NCI-H1105 (cell line): Measurements from ENCODE around the gene PPP1R12A.

Source experiments
- DNase-seq: peaks from one replicate; lab custom pipeline; 2025; lab: John Stamatoyannopoulos, UW

PPP1R12A gene

DNA sequence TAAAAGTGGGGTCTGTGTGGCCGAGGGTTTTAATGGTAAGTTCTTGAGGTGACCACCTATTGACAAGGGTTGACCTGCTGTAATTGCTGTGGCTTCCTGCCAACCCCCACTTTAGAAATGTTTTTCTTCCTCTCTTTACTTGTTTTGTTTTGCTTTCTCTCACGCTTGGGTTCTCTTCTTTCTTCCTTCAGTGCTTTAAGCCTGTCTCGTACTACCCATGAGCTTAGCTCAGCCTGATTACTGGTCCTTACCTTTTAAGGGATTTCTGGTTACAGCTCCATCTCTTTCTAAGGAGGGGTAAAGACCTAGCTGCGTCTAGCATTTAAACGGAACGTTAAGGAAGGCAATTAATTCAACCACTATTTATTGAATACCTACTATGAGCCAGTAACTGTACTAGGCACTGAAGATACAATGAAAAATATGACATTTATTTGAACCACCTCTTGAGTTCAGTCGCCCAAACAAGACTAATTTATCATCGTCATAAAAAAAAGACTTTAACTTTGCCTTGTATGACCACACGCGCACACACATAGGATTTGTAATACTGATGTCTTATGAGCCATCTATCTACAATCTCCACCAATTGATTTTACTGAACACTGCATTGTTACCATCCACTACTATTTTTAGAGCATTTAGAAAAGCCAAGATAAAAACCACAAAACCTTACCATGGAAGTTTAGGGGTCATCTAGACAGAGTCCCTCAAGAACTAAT lies 888 bp upstream of the PPP1R12A start:
- no peak for DNase-seq

DNA sequence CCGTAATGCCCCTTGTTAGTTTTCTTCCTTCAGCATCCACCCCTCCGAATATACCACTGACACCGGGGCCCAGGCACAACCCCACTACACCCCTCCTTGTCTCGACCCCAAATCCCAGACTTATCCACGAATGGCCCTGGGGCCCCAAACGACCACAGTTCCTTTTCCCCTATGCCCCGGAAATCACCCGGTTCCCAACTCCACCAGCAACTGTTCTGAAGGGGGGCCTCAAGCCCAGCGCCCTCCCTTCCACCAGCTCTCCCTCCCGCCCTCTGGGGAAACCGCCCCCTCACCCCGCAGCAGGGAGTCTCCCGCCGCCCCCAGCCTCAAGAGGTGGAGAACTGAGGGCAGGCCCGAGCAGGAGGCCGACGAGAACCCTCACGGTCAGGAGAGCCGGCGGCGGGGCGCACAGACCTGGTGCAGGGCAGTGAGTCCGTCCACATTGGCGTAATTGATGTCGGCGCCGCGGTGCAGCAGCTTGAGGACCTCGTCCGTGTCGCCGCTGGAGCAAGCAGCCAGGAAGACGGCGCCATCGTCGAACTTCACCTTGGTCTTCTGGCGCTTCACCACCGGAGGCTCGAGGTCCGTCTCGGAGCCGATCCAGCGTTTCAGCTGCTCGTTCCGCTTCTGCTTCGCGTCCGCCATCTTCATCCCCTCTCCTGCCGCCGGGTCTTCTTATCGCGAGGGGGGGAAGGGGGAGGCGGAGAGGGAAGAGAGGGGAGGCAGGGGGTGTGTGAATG lies 446 bp downstream of the PPP1R12A start:
- peak; percentile 48 for DNase-seq

GRCh38 chr12:79933532-79934264 lies 1.2 kb downstream of the PPP1R12A start:
- DNase-seq: no peak

DNA sequence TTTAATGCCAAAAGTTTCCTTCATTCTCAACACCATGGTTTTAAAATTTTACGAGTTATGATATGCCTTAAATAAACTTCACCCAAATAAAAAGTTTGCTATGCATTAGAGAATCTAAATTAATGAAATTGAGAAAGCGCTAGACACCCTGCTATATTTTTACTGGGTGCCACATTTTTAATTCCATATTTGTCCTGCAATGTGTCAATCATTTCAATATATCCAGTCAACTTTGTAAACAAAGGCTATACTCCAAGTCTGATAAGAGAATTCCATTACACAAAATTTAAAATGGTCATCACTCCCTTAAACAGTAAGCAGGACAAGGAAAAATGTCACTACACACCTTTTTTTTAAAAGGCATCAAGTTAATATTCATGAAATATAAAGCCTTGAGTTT lies 1.9 kb downstream of the PPP1R12A start:
- no peak for DNase-seq

DNA sequence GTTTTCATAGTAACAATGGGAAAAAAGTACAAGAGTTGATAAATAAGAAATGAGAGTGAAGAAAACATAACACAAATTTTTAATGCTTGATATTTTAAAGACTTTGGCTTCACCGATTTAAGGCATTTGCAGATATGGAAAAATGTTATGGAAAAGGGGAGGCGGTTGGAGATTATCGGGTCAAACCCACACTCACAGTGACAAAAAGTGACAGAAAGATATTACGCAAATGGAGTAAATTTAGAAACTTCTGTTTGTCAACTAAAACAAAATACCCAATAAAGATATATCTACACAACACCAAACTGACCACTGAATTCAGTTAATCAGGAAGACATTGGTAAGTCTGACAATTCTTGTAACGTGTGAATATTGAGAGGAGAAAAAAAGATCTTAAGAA lies 2.5 kb downstream of the PPP1R12A start:
- DNase-seq: no peak

DNA sequence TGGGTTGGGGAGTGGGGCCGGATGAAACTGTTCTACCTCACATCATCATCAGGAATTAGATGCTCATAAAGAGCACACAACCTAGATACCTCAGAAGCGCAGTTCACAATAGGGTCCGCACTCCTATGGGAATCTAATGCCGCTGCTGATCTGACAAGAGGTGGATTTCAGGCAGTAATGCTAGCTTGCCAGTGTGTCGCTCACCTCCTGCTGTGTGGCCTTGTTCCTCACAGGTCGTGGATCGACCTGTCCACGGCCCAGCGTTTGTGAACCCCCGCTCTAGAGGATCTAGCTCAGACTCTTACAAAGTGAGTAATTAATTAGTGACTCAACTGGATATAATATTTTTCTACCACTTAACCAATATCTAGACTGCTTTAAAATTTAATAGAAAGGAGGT lies 5.8 kb downstream of the PPP1R12A start:
- no peak for DNase-seq

- DNase-seq: no peak
Observed at GRCh38 chr12:79927772-79928474, 7.0 kb downstream of the PPP1R12A start.

DNA sequence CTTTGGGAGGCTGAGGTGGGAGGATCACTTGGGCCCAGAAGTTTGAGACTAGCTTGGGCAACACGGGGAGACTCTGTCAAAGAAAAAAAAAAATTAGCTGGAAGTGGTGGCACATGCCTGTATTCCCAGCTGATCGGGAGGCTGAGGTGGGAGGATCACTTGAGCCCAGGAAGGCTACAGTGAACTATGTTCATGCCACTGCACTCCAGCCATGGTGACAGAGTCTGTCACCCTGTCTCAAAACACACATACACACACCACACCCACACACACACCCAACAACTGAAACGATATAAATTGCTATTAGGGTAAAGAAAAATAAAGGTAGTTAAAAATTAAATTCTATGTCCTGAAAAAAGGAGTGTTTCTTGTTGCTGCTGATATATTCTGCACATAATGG lies 7.9 kb downstream of the PPP1R12A start:
- DNase-seq: no peak

DNA sequence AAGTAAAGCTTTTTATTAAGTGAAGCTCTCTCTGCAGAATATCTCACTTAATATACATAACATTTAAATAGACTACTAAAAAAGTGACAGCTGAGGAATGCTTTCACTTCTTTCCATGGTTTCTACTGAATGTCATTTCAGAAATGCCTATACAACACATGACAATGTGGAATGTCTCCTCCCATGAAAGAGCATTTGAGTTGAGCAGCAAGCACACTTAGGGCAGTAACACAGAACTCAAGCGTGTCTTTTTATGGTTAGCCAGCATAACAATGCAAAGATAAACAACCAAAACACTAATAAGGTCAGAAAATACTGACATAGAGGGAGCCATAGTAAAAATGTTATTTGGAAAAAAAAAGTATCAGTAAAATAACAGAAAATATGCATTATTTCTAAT lies 9.4 kb downstream of the PPP1R12A start:
- DNase-seq: no peak

- no peak for DNase-seq
Observed at GRCh38 chr12:79921786-79922185, 13.1 kb downstream of the PPP1R12A start.

DNA sequence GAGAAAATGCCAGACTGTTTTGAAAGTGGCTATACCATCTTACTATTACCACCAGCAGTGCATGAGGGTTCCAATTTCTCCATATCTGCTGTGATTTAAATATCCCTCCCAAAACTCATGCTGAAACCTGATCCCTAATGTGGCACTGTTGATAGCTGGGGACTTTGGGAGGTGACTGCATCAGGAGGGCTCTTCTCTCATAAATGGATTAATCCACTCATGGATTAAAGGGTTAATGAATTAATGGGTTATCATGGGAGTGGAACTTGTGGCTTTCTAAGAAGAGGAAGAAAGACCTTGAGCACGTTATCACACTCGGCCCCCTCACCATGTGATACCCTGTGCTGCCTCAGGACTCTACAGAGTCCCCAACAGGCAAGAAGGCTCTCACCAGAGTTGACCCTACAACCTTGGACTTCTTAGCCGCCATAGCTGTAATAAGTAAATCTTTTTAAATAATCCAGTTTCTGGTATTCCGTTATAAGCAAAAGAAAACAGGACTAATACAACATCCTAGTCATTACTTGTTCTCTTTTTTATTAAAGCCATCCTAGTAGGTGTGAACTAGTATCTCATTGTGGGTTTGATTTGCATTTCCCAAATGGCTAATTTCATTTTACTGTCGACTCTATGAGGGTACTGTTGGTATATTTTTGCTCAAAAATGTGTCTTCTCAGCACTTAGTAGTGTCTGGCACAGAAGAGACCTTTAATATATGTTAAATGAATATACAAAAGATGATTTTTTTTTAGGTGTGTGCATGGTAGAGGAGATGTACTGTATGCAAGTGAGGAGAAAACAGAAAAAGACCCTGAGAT lies 14.3 kb downstream of the PPP1R12A start:
- no peak for DNase-seq

DNA sequence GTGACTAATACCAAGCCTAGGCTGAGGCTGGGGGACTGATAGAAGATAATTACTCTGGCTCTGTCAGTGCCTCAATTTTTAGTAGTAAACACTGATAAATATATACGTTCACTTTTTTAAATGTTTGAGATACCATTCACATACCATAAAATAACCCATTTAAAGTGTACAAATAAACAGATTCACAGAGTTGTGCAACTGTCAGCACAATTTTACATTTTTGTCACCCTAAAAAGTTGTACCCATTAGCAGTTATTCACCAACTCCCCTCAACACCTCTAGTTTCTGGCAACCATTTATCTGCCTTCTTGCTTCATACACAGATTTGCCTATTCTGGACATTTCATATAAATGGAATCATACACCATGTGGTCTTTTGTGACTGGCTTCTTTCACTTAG lies 15.1 kb downstream of the PPP1R12A start:
- no peak for DNase-seq

DNA sequence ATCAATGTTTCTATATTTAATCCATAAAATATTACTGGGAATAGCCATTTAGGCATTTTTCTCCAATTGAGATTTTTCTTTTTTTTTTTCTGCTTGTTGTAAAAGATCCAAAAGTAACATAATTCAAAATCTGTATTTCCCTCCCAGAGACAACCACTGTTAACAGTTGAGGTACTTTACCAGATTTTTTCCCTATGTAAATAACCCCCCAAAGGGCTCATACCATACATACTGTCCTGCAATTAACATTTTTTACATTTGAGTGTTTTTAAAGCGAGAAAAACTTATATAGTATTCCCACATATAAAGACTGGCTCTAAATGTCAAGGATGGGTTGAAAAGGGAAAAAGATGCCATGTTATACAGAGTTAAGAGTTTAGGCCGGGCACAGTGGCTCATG lies 18.1 kb downstream of the PPP1R12A start:
- no peak for DNase-seq

- DNase-seq: no peak
Observed at GRCh38 chr12:79911889-79912656, 22.8 kb downstream of the PPP1R12A start.

DNA sequence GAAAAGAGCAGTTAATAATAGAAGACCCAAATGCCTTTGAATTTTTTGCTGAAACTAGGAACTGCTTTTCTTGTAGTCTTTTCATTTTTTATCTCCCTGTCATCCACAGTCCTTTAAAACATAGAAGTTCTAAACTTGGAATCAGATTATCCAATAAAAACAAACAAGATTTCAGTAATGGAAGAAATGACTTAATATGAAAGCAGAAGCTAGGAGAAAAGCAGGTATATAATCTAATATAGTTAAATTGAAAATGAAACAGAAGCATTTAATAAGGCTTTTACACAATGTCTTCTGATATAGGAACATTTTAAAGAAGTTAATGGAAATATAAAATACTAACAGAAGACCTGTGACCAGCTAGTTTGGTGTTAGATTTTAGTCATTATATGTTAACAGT lies 26.5 kb downstream of the PPP1R12A start:
- DNase-seq: no peak

DNA sequence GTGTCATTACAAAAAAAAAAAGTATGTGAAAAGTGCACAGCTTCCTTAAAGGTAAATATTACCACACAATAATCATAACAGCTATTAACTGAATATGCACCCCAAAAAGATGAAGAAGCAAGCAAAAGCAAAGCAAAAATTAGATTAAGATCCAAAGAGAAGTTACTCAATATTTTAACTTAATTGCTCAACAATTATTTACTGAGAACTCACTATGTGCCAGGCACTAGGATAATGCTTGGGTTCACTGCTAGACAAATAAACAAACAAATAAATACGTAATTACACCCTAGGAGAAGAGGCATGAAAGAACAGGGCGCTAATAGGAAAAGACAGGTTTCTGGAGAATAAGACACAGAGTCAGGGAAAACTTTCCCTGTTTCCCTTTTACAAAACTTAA lies 33.4 kb downstream of the PPP1R12A start:
- DNase-seq: no peak

DNA sequence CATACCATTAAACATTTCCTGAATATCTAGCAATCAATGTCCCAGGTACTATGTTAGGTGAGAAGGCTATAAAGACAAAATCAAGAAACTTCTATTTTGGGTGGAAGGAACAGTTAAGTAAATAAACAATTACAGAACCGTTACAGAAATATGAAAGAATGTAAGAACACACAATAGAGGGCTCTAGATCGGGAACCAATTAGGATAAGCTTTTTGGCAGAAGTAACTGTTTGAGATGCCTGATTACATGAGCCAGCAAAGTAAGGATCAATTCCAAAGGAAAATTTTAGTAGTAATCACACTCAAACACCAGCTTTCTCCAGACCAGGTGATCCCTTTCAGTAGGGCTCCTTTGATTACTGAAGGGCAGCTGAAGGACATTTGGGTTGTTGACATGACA lies 33.9 kb downstream of the PPP1R12A start:
- no peak for DNase-seq

- no peak for DNase-seq
Observed at GRCh38 chr12:79900199-79900598, 34.7 kb downstream of the PPP1R12A start.

DNA sequence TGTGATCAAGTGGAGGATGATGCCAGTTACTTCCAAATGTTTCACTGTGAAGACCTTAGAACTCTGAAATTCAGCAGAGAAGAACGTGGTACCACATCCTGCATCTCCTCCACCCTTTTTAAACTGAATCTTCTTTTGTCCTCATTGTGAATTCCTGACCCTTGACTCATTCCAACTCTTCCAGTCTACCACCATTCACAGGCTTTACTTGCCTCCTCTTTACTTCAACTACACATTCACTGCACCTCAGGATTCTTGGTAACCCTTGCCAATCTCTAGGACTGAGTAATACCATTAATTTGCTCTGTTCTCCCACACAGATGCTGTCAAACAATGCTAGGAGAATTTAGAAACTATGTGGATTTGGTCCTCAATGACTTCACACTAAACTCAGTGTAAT lies 37.3 kb downstream of the PPP1R12A start:
- no peak for DNase-seq

DNA sequence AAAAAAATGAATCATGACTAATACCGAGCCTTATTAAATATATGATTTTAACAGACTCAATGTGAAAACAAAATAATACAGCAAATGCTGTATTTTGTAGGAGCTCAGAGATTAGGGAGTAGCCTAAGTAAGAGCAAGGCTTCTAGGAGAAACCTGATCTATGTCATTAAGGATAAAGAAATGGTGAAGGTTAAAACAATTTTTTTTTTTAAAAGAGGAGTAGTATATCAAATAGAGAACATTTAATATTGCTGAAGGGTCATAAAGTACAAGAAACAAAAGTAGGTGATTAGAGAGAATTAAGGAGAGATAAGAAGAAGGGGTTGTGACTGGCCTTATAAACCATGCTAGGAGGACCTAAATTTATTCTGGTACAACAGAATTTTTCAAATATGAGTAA lies 39.1 kb downstream of the PPP1R12A start:
- DNase-seq: no peak

DNA sequence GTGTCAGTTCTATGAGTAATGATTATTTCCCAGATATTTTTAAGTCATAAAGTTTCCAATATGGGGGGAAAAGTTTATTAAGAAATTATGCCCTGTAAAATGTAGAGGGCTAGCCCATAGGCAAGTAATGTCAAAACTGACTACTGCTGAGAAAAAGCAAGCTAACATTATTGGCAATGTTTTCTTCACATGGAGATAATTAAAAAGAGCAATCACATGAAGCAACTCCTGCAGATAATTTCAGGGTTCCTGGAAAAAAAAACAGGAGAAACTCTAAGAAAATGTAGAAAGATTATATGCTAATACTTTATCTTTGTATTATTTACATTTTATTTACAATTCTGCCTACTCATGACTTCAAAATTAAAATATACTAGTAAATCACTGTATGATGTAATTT lies 39.8 kb downstream of the PPP1R12A start:
- no peak for DNase-seq
